A549 (cell line): Measurements from ENCODE around the gene PHF21A. TPM values are rescaled to one million over a fixed set of nuclear protein-coding genes. Genes with fewer than 3 reads are reported as not detected.

Source experiments
- ATAC-seq, 2 experiments: fragments of 200-7000 bp in 1 of 2; fragments of >200 bp in 1 of 2; cut with Nextera tagmentation in 1 of 2; cut with Tn5 transposase in 1 of 2; 3 replicates each; pipeline versions ENCODE4 v1.8.0 to v1.9.1; 2018 to 2020; ENCODE audit warnings: mild to moderate bottlenecking in 1 of 2, moderate library complexity in 1 of 2
- CTCF ChIA-PET: fragments of 300-600 bp; sonication (Branson Sonifier 250); formaldehyde crosslinking; extraction: SDS; loops from one replicate; lab custom pipeline; 2021; ENCODE audit warnings: antibody characterized with exemption, inconsistent platforms; lab: Yijun Ruan, JAX
- POLR2A ChIA-PET: fragments of 350-600 bp; formaldehyde crosslinking; extraction: SDS; loops from one replicate; lab custom pipeline; 2021; ENCODE audit warnings: antibody characterized with exemption, inconsistent platforms; lab: Yijun Ruan, JAX
- DNase-seq, 2 experiments: peaks; one replicate each; pipeline versions ENCODE4 v3.0.0 to v3.0.0-alpha.2; 2011 to 2016; ENCODE audit warnings: low read depth in 1 of 2, low spot score in 1 of 2
- FAIRE-seq: peaks from 2 replicates; lab custom pipeline; 2011; peaks lifted over from hg19 to GRCh38; lab: Jason Lieb, UNC
- H3K27ac ChIP-seq, 2 experiments: fragments of >200 bp; sonication (Bioruptor Twin); formaldehyde crosslinking; 3 replicates each; pipeline ENCODE4 v1.5.1; 2016 to 2017
- H3K4me1 ChIP-seq: fragments of >200 bp; sonication (Bioruptor Twin); formaldehyde crosslinking; 3 replicates; pipeline ENCODE4 v1.6.1; 2016
- H3K4me2 ChIP-seq: fragments of >200 bp; sonication (Bioruptor Twin); formaldehyde crosslinking; 3 replicates; pipeline ENCODE4 v1.6.1; 2016
- H3K4me3 ChIP-seq: fragments of >200 bp; sonication (Bioruptor Twin); formaldehyde crosslinking; 3 replicates; pipeline ENCODE4 v1.5.1; 2016
- H3K9me3 ChIP-seq: fragments of >200 bp; sonication (Bioruptor Twin); formaldehyde crosslinking; 3 replicates; pipeline ENCODE4 v1.6.1; 2016
- ATOH8 ChIP-seq: fragments of 250-450 bp; sonication (Bioruptor Pico); IDR thresholded peaks from 2 replicates; pipeline ENCODE4 v1.5.0; 2020; ENCODE audit warnings: low read depth, mild to moderate bottlenecking, moderate library complexity
- CBX2 ChIP-seq: fragments of 200-600 bp; sonication (generic); IDR thresholded peaks from 2 replicates; pipeline ENCODE4 v1.6.1; 2016; ENCODE audit warnings: low read depth, mild to moderate bottlenecking, borderline replicate concordance
- CBX8 ChIP-seq: fragments of 200-600 bp; sonication (generic); IDR thresholded peaks from 2 replicates; pipeline ENCODE4 v1.6.1; 2016
- EHMT2 ChIP-seq: fragments of 200-600 bp; sonication (generic); IDR thresholded peaks from 2 replicates; pipeline ENCODE4 v1.6.1; 2016; ENCODE audit warnings: antibody characterized with exemption, low read depth, mild to moderate bottlenecking, moderate library complexity
- ELK1 ChIP-seq: fragments of 150-350 bp; IDR thresholded peaks from 2 replicates; pipeline ENCODE4 v1.6.1; 2014; ENCODE audit warnings: low read depth, mild to moderate bottlenecking, low read length
- EP300 ChIP-seq, 2 experiments: fragments of >200 bp; sonication (Bioruptor Twin); formaldehyde crosslinking; IDR thresholded peaks; 2 replicates in 1 of 2; 3 replicates in 1 of 2; pipeline ENCODE4 v1.6.1; 2016 to 2017
- FOXS1 ChIP-seq: fragments of 250-450 bp; sonication (Bioruptor Pico); IDR thresholded peaks from 2 replicates; pipeline ENCODE4 v1.5.0; 2020; ENCODE audit warnings: mild to moderate bottlenecking, moderate library complexity
- GATA3 ChIP-seq: IDR thresholded peaks from 2 replicates; pipeline ENCODE4 v1.6.1; 2012; ENCODE audit warnings: borderline replicate concordance
- HOXB13 ChIP-seq: fragments of 250-450 bp; sonication (Bioruptor Pico); IDR thresholded peaks from 2 replicates; pipeline ENCODE4 v1.5.0; 2020; ENCODE audit warnings: low read depth, mild to moderate bottlenecking, moderate library complexity
- JUNB ChIP-seq: fragments of >200 bp; sonication (Bioruptor Twin); formaldehyde crosslinking; IDR thresholded peaks from 2 replicates; pipeline ENCODE4 v1.6.1; 2016
- MAFK ChIP-seq: fragments of 450-650 bp; IDR thresholded peaks from 2 replicates; pipeline ENCODE4 v1.6.1; 2014; ENCODE audit not compliant: partially characterized antibody
- MYC ChIP-seq: IDR thresholded peaks from 2 replicates; pipeline ENCODE4 v1.6.1; 2012; ENCODE audit warnings: mild to moderate bottlenecking, inconsistent platforms, low read length, improper control_type of control experiment, borderline replicate concordance
- NFE2L2 ChIP-seq: fragments of 150-350 bp; conservative IDR thresholded peaks from 2 replicates; pipeline ENCODE4 v1.6.1; 2014; ENCODE audit warnings: low read length
- NPAS2 ChIP-seq: fragments of 250-450 bp; sonication (Bioruptor Pico); IDR thresholded peaks from 2 replicates; pipeline ENCODE4 v1.8.0; 2022; ENCODE audit warnings: mild to moderate bottlenecking, moderate library complexity, borderline replicate concordance
- NR3C1 ChIP-seq: fragments of >200 bp; sonication (Bioruptor Twin); formaldehyde crosslinking; IDR thresholded peaks from 3 replicates; pipeline ENCODE4 v1.6.1; 2017
- PHF8 ChIP-seq: fragments of 200-600 bp; sonication (generic); IDR thresholded peaks from 2 replicates; pipeline ENCODE4 v1.6.1; 2016; ENCODE audit warnings: low read depth, mild to moderate bottlenecking, antibody characterized with exemption, moderate library complexity, borderline replicate concordance
- RAD21 ChIP-seq, 2 experiments: fragments of >200 bp in 1 of 2; sonication (Bioruptor Twin) in 1 of 2; formaldehyde crosslinking in 1 of 2; IDR thresholded peaks in 1 of 2; conservative IDR thresholded peaks in 1 of 2; 2 replicates in 1 of 2; 3 replicates in 1 of 2; pipeline ENCODE4 v1.6.1; 2012 to 2018; ENCODE audit warnings: inconsistent platforms in 1 of 2
- RARB ChIP-seq: fragments of 250-450 bp; sonication (Bioruptor Pico); IDR thresholded peaks from 2 replicates; pipeline ENCODE4 v1.8.0; 2021; ENCODE audit warnings: mild to moderate bottlenecking, moderate library complexity
- RCOR1 ChIP-seq: fragments of 150-350 bp; IDR thresholded peaks from 2 replicates; pipeline ENCODE4 v1.6.1; 2014; ENCODE audit warnings: antibody characterized with exemption, low read length, low read depth
- SMC3 ChIP-seq: fragments of >200 bp; sonication (Bioruptor Twin); formaldehyde crosslinking; IDR thresholded peaks from 3 replicates; pipeline ENCODE4 v1.6.1; 2018; ENCODE audit warnings: inconsistent platforms
- SREBF2 ChIP-seq: fragments of 450-650 bp; IDR thresholded peaks from 2 replicates; pipeline ENCODE4 v1.6.1; 2014; ENCODE audit warnings: mild to moderate bottlenecking, moderate library complexity
- TFCP2L1 ChIP-seq: fragments of 250-450 bp; sonication (Bioruptor Pico); IDR thresholded peaks from 2 replicates; pipeline ENCODE4 v1.5.0; 2021; ENCODE audit warnings: mild to moderate bottlenecking
- TP53 ChIP-seq: fragments of 250-450 bp; sonication (Bioruptor Pico); IDR thresholded peaks from 2 replicates; pipeline ENCODE4 v1.5.0; 2021; ENCODE audit warnings: mild to moderate bottlenecking, moderate library complexity
- ZSCAN20 ChIP-seq: fragments of 250-450 bp; sonication (Bioruptor Pico); IDR thresholded peaks from 2 replicates; pipeline ENCODE4 v1.8.0; 2022; ENCODE audit warnings: mild to moderate bottlenecking, moderate library complexity
- WGBS: methylation state at CpG from one replicate; pipeline ENCODE4 v1.1.6; 2017; ENCODE audit errors: missing lambda C conversion rate; 5-methylcytosine and 5-hydroxymethylcytosine counted together
- polyA plus RNA-seq, 4 experiments: library from polyadenylated mRNA; depleted of rRNA in 3 of 4; stranded (reverse); fragments of >200 nt; fragmentation: RNase III in 1 of 4; extraction: RNeasy Plus Mini Kit Qiagen cat#74134 plus additional on column Dnase treatment in 1 of 4; gene quantifications; 2 replicates in 3 of 4; 3 replicates in 1 of 4; pipeline ENCODE4 v1.2.3, GENCODE V29; 2011 to 2017
- TF ChIP-seq, protein P1 (sequence below): fragments of 250-450 bp; sonication (Bioruptor Pico); IDR thresholded peaks from 2 replicates; pipeline ENCODE4 v1.5.0; 2021; ENCODE audit warnings: mild to moderate bottlenecking, moderate library complexity, borderline replicate concordance
- TF ChIP-seq, protein P2 (sequence below): fragments of 200-600 bp; sonication (generic); IDR thresholded peaks from 2 replicates; pipeline ENCODE4 v1.6.1; 2016; ENCODE audit warnings: antibody characterized with exemption, mild to moderate bottlenecking, moderate library complexity
- TF ChIP-seq, protein P3 (sequence below): IDR thresholded peaks from 2 replicates; pipeline ENCODE4 v1.6.1; 2012; ENCODE audit warnings: low read depth, borderline replicate concordance
- TF ChIP-seq, protein P4 (sequence below): fragments of >200 bp; sonication (Bioruptor Twin); formaldehyde crosslinking; IDR thresholded peaks from 3 replicates; pipeline ENCODE4 v1.6.1; 2016

Gene PHF21A
- polyA plus RNA-seq, 2 of the 4 experiments (the other 2 are of a cell fraction) = 20.0 to 31.9 TPM

- POLR2A ChIA-PET = no interaction called here
- ATAC-seq (no peak), DNase-seq (no peak)
- Histone ChIP-seq H3K4me2 (no peak overlapping the region), H3K4me3 (no peak overlapping the region)
- WGBS = 91% methylated on average over 8 of the region's 8 CpGs
- no peak for TF ChIP-seq JUNB
- no peak for TF ChIP-seq ZSCAN20 (CRISPR knock-in tag)
- no peak for TF ChIP-seq TP53 (CRISPR knock-in tag)
- TF ChIP-seq, protein P1, sequence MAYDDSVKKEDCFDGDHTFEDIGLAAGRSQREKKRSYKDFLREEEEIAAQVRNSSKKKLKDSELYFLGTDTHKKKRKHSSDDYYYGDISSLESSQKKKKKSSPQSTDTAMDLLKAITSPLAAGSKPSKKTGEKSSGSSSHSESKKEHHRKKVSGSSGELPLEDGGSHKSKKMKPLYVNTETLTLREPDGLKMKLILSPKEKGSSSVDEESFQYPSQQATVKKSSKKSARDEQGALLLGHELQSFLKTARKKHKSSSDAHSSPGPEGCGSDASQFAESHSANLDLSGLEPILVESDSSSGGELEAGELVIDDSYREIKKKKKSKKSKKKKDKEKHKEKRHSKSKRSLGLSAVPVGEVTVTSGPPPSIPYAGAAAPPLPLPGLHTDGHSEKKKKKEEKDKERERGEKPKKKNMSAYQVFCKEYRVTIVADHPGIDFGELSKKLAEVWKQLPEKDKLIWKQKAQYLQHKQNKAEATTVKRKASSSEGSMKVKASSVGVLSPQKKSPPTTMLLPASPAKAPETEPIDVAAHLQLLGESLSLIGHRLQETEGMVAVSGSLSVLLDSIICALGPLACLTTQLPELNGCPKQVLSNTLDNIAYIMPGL (CRISPR knock-in tag) = no peak
- no peak for TF ChIP-seq NPAS2
- TF ChIP-seq, protein P2, sequence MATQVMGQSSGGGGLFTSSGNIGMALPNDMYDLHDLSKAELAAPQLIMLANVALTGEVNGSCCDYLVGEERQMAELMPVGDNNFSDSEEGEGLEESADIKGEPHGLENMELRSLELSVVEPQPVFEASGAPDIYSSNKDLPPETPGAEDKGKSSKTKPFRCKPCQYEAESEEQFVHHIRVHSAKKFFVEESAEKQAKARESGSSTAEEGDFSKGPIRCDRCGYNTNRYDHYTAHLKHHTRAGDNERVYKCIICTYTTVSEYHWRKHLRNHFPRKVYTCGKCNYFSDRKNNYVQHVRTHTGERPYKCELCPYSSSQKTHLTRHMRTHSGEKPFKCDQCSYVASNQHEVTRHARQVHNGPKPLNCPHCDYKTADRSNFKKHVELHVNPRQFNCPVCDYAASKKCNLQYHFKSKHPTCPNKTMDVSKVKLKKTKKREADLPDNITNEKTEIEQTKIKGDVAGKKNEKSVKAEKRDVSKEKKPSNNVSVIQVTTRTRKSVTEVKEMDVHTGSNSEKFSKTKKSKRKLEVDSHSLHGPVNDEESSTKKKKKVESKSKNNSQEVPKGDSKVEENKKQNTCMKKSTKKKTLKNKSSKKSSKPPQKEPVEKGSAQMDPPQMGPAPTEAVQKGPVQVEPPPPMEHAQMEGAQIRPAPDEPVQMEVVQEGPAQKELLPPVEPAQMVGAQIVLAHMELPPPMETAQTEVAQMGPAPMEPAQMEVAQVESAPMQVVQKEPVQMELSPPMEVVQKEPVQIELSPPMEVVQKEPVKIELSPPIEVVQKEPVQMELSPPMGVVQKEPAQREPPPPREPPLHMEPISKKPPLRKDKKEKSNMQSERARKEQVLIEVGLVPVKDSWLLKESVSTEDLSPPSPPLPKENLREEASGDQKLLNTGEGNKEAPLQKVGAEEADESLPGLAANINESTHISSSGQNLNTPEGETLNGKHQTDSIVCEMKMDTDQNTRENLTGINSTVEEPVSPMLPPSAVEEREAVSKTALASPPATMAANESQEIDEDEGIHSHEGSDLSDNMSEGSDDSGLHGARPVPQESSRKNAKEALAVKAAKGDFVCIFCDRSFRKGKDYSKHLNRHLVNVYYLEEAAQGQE = no peak
- TF ChIP-seq SMC3 = no peak
- no peak for TF ChIP-seq EP300 (IDR thresholded peaks at IDR 0.05)
- no peak for TF ChIP-seq MYC
- no peak for TF ChIP-seq SREBF2
- no peak for TF ChIP-seq EHMT2
- no peak for TF ChIP-seq RAD21 (conservative IDR thresholded peaks at IDR 0.05 in 1 of 2, IDR thresholded peaks at IDR 0.05 in 1 of 2)
- no peak for TF ChIP-seq NFE2L2
- TF ChIP-seq FOXS1 (CRISPR knock-in tag) = no peak
- TF ChIP-seq, protein P3, sequence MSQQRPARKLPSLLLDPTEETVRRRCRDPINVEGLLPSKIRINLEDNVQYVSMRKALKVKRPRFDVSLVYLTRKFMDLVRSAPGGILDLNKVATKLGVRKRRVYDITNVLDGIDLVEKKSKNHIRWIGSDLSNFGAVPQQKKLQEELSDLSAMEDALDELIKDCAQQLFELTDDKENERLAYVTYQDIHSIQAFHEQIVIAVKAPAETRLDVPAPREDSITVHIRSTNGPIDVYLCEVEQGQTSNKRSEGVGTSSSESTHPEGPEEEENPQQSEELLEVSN = no peak
- no peak for TF ChIP-seq CBX8
- TF ChIP-seq ATOH8 (CRISPR knock-in tag) = no peak
- TF ChIP-seq RCOR1 = no peak
- TF ChIP-seq, all 56 proteins: peak for 0
- H3K27ac ChIP-seq = no peak overlapping the region
- H3K9me3 ChIP-seq = no peaks in the 10 kb centered on the region
- no peak for FAIRE-seq
- peaks cover 11% of the 10 kb centered on the region for H3K4me1 ChIP-seq
- CTCF ChIA-PET = interaction anchor here (1.2 kb wide), 1 partner anchor 60 kb away, joined by 3 read pairs; no protein-coding TSS in a partner anchor
Measured at GRCh38 chr11:45932217-45932616, 189.0 kb downstream of the PHF21A start.

GRCh38 chr11:45931739-45932138 lies 189.5 kb downstream of the PHF21A start:
- DNase-seq = no peak
- no peak overlapping the region for H3K4me3 ChIP-seq
- CTCF ChIA-PET = no interaction called here
- 98% methylated on average over 10 of the region's 10 CpGs for WGBS
- POLR2A ChIA-PET = no interaction called here
- H3K27ac ChIP-seq = no peak overlapping the region
- FAIRE-seq = no peak
- no peak for ATAC-seq
- no peak overlapping the region for H3K4me2 ChIP-seq
- no peaks in the 10 kb centered on the region for H3K9me3 ChIP-seq
- H3K4me1 ChIP-seq = peaks cover 11% of the 10 kb centered on the region
- TF ChIP-seq RARB (CRISPR knock-in tag) (no peak), PHF8 (no peak), HOXB13 (CRISPR knock-in tag) (no peak), ELK1 (no peak), TFCP2L1 (CRISPR knock-in tag) (no peak), EP300 (IDR thresholded peaks at IDR 0.05) (no peak), ZSCAN20 (CRISPR knock-in tag) (no peak), NR3C1 (no peak), GATA3 (no peak), CBX2 (no peak), MAFK (no peak)
- TF ChIP-seq, protein P4, sequence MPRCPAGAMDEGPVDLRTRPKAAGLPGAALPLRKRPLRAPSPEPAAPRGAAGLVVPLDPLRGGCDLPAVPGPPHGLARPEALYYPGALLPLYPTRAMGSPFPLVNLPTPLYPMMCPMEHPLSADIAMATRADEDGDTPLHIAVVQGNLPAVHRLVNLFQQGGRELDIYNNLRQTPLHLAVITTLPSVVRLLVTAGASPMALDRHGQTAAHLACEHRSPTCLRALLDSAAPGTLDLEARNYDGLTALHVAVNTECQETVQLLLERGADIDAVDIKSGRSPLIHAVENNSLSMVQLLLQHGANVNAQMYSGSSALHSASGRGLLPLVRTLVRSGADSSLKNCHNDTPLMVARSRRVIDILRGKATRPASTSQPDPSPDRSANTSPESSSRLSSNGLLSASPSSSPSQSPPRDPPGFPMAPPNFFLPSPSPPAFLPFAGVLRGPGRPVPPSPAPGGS = no peak
